Measurements from ENCODE around the gene TSHZ3.

The TSHZ3 gene

GRCh38 chr19:31314156-31314555 is 35.1 kb downstream of the TSHZ3 start:
- DNase-seq = no peak

GRCh38 chr19:31313291-31314030 is 35.8 kb downstream of the TSHZ3 start:
- no peak for DNase-seq

- no peak for DNase-seq
These were observed 36.5 kb downstream of the TSHZ3 start for GRCh38 chr19:31312677-31313244.

GRCh38 chr19:31312009-31312676 is 37.1 kb downstream of the TSHZ3 start:
- DNase-seq = no peak

GRCh38 chr19:31310432-31311133 is 38.7 kb downstream of the TSHZ3 start:
- DNase-seq = no peak

GRCh38 chr19:31308781-31309180 is 40.5 kb downstream of the TSHZ3 start:
- no peak for DNase-seq

- DNase-seq = no peak
These were observed 42.1 kb downstream of the TSHZ3 start for GRCh38 chr19:31307071-31307669.

- DNase-seq = no peak
These were observed 43.1 kb downstream of the TSHZ3 start for GRCh38 chr19:31306006-31306753.

GRCh38 chr19:31304831-31305312 is 44.4 kb downstream of the TSHZ3 start:
- peak in 3 of 56 donors; percentile 4 to 13 (median 10) for DNase-seq

GRCh38 chr19:31303262-31303815 is 45.9 kb downstream of the TSHZ3 start:
- DNase-seq = no peak

GRCh38 chr19:31301306-31301980 is 47.8 kb downstream of the TSHZ3 start:
- no peak for DNase-seq

- DNase-seq = no peak
These were observed 48.8 kb downstream of the TSHZ3 start for GRCh38 chr19:31300422-31300821.

- no peak for DNase-seq
These were observed 49.6 kb downstream of the TSHZ3 start for GRCh38 chr19:31299665-31300064.

- no peak for DNase-seq
These were observed 51.2 kb downstream of the TSHZ3 start for GRCh38 chr19:31297991-31298390.

- DNase-seq = no peak
These were observed 52.4 kb downstream of the TSHZ3 start for GRCh38 chr19:31296741-31297390.

GRCh38 chr19:31294189-31294588 is 55.0 kb downstream of the TSHZ3 start:
- DNase-seq = no peak

GRCh38 chr19:31292639-31293185 is 56.5 kb downstream of the TSHZ3 start:
- no peak for DNase-seq

- DNase-seq = peak in 12 of 56 donors; percentile 1 to 52 (median 12)
These were observed 58.2 kb downstream of the TSHZ3 start for GRCh38 chr19:31290931-31291590.

Measured in nucleus accumbens (tissue), 56 donors.